Esophagus muscularis mucosa (tissue), 4 donors: Measurements from ENCODE around the gene SENP1. TPM values are rescaled to one million over a fixed set of nuclear protein-coding genes. Genes with fewer than 3 reads are reported as not detected.

Experiments used
- DNase-seq: peaks from one replicate; pipeline ENCODE4 v3.0.0-alpha.2; 2017; ENCODE audit errors: extremely low spot score
- H3K27ac ChIP-seq, 4 donors: fragments of 200-600 bp; sonication (generic); replicated peaks in 1 of 4; 1 replicate in 3 of 4; 2 replicates in 1 of 4; pipeline ENCODE4 v1.5.1; 2016 to 2019; ENCODE audit warnings: mild to moderate bottlenecking in 1 of 4
- H3K27me3 ChIP-seq, 4 donors: fragments of 200-600 bp; sonication (generic); one replicate each; pipeline versions ENCODE4 v1.5.1 to v1.6.0; 2016 to 2019
- H3K36me3 ChIP-seq, 4 donors: fragments of 200-600 bp; sonication (generic); one replicate each; pipeline ENCODE4 v1.5.1; 2016 to 2019
- H3K4me1 ChIP-seq, 4 donors: fragments of 200-600 bp; sonication (generic); one replicate each; pipeline ENCODE4 v1.5.1; 2016 to 2019
- H3K4me3 ChIP-seq, 4 donors: fragments of 200-600 bp; sonication (generic); 1 replicate in 2 of 4; 2 replicates in 2 of 4; pipeline ENCODE4 v1.5.1; 2016 to 2019; ENCODE audit warnings: mild to moderate bottlenecking in 4 of 4, moderate library complexity in 1 of 4
- H3K9me3 ChIP-seq, 4 donors: fragments of 200-600 bp; sonication (generic); 1 replicate in 3 of 4; 2 replicates in 1 of 4; pipeline ENCODE4 v1.5.1; 2016 to 2019
- CTCF ChIP-seq, 3 experiments: fragments of 200-600 bp in 2 of 3; fragments of 450-650 bp in 1 of 3; sonication (generic) in 2 of 3; IDR thresholded peaks; one replicate each; pipeline ENCODE4 v1.5.1; 2017 to 2019; ENCODE audit warnings: antibody characterized with exemption in 3 of 3, mild to moderate bottlenecking in 2 of 3, moderate library complexity in 1 of 3
- EP300 ChIP-seq: sonication (generic); formaldehyde crosslinking; IDR thresholded peaks from one replicate; pipeline ENCODE4 v1.6.1; 2017; ENCODE audit warnings: antibody characterized with exemption
- POLR2A ChIP-seq: fragments of 450-650 bp; IDR thresholded peaks from one replicate; pipeline ENCODE4 v1.6.1; 2017; ENCODE audit warnings: antibody characterized with exemption, moderate library complexity, mild to moderate bottlenecking, low read depth
- POLR2AphosphoS5 ChIP-seq, 2 donors: sonication (generic); formaldehyde crosslinking; IDR thresholded peaks; one replicate each; pipeline ENCODE4 v1.6.1; 2017; ENCODE audit warnings: antibody characterized with exemption in 2 of 2
- WGBS: methylation state at CpG from one replicate; pipeline ENCODE4 v1.1.5; 2018; 5-methylcytosine and 5-hydroxymethylcytosine counted together
- intact Hi-C: fragments of 100-400 bp; cut with DNase I; formaldehyde crosslinking; loops from one replicate; pipeline ENCODE4 v1.15.1; 2023
- total RNA-seq, 4 donors: library from RNA; depleted of rRNA; stranded (reverse); fragments of >200 nt; gene quantifications; one replicate each; pipeline versions ENCODE4 v1.1.0 to v1.2.1, GENCODE V29; 2016

SENP1 gene
- total RNA-seq, 4 donors from 2014 or later: 12.9 to 19.2 (median 14.3) TPM

DNA sequence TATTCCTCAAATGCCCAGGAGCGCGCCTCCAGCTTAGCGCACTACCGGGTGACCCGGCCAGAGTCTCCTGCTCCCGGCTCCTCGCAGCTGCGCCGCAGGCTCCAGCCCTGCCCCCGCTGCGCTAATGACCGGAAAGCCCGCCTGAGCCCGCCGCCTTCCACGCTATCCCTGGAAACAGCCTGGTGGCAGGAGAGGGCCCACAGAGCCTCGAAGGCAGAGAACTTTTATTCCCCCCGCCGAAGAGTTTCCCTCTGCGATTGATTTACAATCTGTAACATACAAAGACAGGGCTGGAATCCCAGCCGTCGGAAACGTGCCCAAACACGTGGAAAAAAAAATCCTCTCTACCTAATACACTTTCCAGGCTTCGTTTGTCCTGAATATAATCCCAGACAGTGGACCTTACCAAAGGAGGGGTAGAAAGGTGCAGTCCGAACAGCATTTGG, 103.1 kb downstream of the SENP1 start:
- intact Hi-C loops: no loop called here
- DNase-seq: no peak
- TF ChIP-seq EP300 (no peak), CTCF (IDR thresholded peaks at IDR 0.05) (no peak), POLR2AphosphoS5 (IDR thresholded peaks at IDR 0.05) (no peak), POLR2A (no peak)
- under 1% methylated on average over 25 of the region's 26 CpGs for whole genome bisulfite sequencing
- no peaks in the 10 kb centered on the region for H3K36me3 ChIP-seq
- no peaks in the 10 kb centered on the region for H3K9me3 ChIP-seq
- H3K27me3 ChIP-seq: peaks cover 14 to 95% (median 40%) of the 10 kb centered on the region in 4 donors
- no peak overlapping the region for H3K27ac ChIP-seq
- peaks cover 37 to 50% (median 46%) of the 10 kb centered on the region in 4 donors for H3K4me1 ChIP-seq
- peak overlapping the region; percentile 46 to 62 (median 56) for H3K4me3 ChIP-seq

DNA sequence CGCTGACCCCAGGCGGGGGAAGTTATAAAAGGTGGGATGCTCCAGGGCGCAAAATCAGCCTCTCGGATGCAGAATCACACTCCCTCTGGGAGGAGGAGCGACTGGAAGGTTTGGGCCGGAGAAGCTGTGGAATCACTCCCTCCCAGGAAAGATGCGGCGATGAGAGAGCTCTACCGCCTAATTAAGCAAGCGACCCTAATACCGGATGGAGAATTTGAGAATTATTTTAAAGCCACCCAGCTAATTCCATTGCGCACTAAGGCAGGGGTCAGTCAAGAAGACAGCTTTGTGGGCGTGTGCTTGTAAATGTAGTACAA, 103.5 kb downstream of the SENP1 start:
- Histone ChIP-seq H3K9me3 (no peaks in the 10 kb centered on the region), H3K4me1 (peaks cover 37 to 50% (median 46%) of the 10 kb centered on the region in 4 donors), H3K27ac (no peak overlapping the region), H3K27me3 (peaks cover 14 to 95% (median 40%) of the 10 kb centered on the region in 4 donors), H3K36me3 (no peaks in the 10 kb centered on the region), H3K4me3 (peak overlapping the region; percentile 46 to 62 (median 56))
- no peak for DNase-seq
- intact Hi-C loops: no loop called here
- TF ChIP-seq POLR2AphosphoS5 (IDR thresholded peaks at IDR 0.05) (no peak), EP300 (no peak), POLR2A (no peak), CTCF (IDR thresholded peaks at IDR 0.05) (no peak)
- WGBS: 4% methylated on average over 13 of the region's 13 CpGs

GRCh38 chr12:48001505-48002413, 104.1 kb downstream of the SENP1 start:
- TF ChIP-seq POLR2A (no peak), POLR2AphosphoS5 (IDR thresholded peaks at IDR 0.05) (no peak)
- Histone ChIP-seq H3K27me3 (peaks cover 14 to 92% (median 40%) of the 10 kb centered on the region in 4 donors), H3K4me3 (peak overlapping the region; percentile 46 to 62 (median 56)), H3K36me3 (no peaks in the 10 kb centered on the region), H3K9me3 (no peaks in the 10 kb centered on the region), H3K27ac (peak overlapping the region in 2 of 4 donors; percentile 12 to 20), H3K4me1 (peaks cover 37 to 50% (median 46%) of the 10 kb centered on the region in 4 donors)
- WGBS: 0% methylated on average over 11 of the region's 57 CpGs
- intact Hi-C loops: no loop called here
- no peak for DNase-seq

GRCh38 chr12:48000878-48001504, 104.9 kb downstream of the SENP1 start:
- Histone ChIP-seq H3K27ac (peak overlapping the region in 2 of 4 donors; percentile 12 to 20), H3K27me3 (peaks cover 14 to 85% (median 41%) of the 10 kb centered on the region in 4 donors), H3K4me1 (peaks cover 37 to 50% (median 47%) of the 10 kb centered on the region in 4 donors), H3K36me3 (no peaks in the 10 kb centered on the region), H3K4me3 (peak overlapping the region; percentile 46 to 62 (median 56)), H3K9me3 (no peaks in the 10 kb centered on the region)
- intact Hi-C loops: no loop called here
- no peak for DNase-seq
- TF ChIP-seq CTCF (IDR thresholded peaks at IDR 0.05) (no peak), POLR2AphosphoS5 (IDR thresholded peaks at IDR 0.05) (peak in 1 of 2 donors; percentile 4), POLR2A (no peak), EP300 (no peak)
- 9% methylated on average over 18 of the region's 18 CpGs for WGBS

GRCh38 chr12:47999816-48000215, 106.1 kb downstream of the SENP1 start:
- peaks cover 14 to 82% (median 30%) of the 10 kb centered on the region in 4 donors for H3K27me3 ChIP-seq
- H3K9me3 ChIP-seq: no peaks in the 10 kb centered on the region
- H3K36me3 ChIP-seq: no peaks in the 10 kb centered on the region
- intact Hi-C loops: no loop called here
- WGBS: 67% methylated on average over 9 of the region's 9 CpGs
- no peak for TF ChIP-seq POLR2A
- TF ChIP-seq CTCF (IDR thresholded peaks at IDR 0.05): no peak
- TF ChIP-seq EP300: no peak
- no peak for TF ChIP-seq POLR2AphosphoS5 (IDR thresholded peaks at IDR 0.05)
- no peak overlapping the region for H3K27ac ChIP-seq
- H3K4me3 ChIP-seq: no peak overlapping the region
- no peak for DNase-seq
- H3K4me1 ChIP-seq: peaks cover 36 to 48% (median 43%) of the 10 kb centered on the region in 4 donors
